Testis (tissue), 3 donors: ENCODE data around the gene MAPK10. TPM values are rescaled to one million over a fixed set of nuclear protein-coding genes. Genes with fewer than 3 reads are reported as not detected.

Experiments used
- DNase-seq: peaks from one replicate; pipeline ENCODE4 v3.0.0-alpha.2; 2019
- H3K27ac ChIP-seq, 2 donors: fragments of 200-600 bp; sonication (generic); one replicate each; pipeline ENCODE4 v1.5.1; 2019
- H3K27me3 ChIP-seq: fragments of 200-600 bp; sonication (generic); one replicate; pipeline ENCODE4 v1.5.1; 2019
- H3K36me3 ChIP-seq: fragments of 200-600 bp; sonication (generic); one replicate; pipeline ENCODE4 v1.5.1; 2017; ENCODE audit warnings: low read depth; ENCODE audit errors: missing control alignments
- H3K4me1 ChIP-seq: fragments of 200-600 bp; sonication (generic); one replicate; pipeline ENCODE4 v1.5.1; 2019
- H3K4me3 ChIP-seq, 2 donors: fragments of 200-600 bp; sonication (generic); one replicate each; pipeline ENCODE4 v1.5.1; 2017 to 2019
- H3K9me3 ChIP-seq: fragments of 200-600 bp; sonication (generic); one replicate; pipeline ENCODE4 v1.5.1; 2017
- CTCF ChIP-seq, 3 experiments: fragments of 450-650 bp in 2 of 3; fragments of 200-600 bp in 1 of 3; sonication (generic) in 1 of 3; IDR thresholded peaks; one replicate each; pipeline ENCODE4 v1.5.1; 2016 to 2019; ENCODE audit warnings: antibody characterized with exemption in 3 of 3, mild to moderate bottlenecking in 2 of 3, moderate library complexity in 1 of 3
- POLR2A ChIP-seq: fragments of 450-650 bp; IDR thresholded peaks from one replicate; pipeline ENCODE4 v1.6.1; 2017; ENCODE audit warnings: antibody characterized with exemption, mild to moderate bottlenecking, moderate library complexity
- WGBS, 2 donors: methylation state at CpG; one replicate each; pipeline ENCODE4 v1.1.5; 2018; 5-methylcytosine and 5-hydroxymethylcytosine counted together
- intact Hi-C: fragments of 100-400 bp; cut with DNase I; formaldehyde crosslinking; loops from one replicate; pipeline ENCODE4 v1.15.1; 2023; ENCODE audit warnings: low total_unique reads
- polyA plus RNA-seq: library from polyadenylated mRNA; stranded (reverse); fragments of 350-450 nt; fragmentation: Illumina TruSeq; extraction: RNeasy Lipid Tissue Mini Kit (QIAGEN cat#74804); gene quantifications from one replicate; pipeline ENCODE4 v1.2.3, GENCODE V29; 2014; ENCODE audit warnings: low read depth, low replicate concordance; ENCODE audit not compliant: insufficient read depth
- total RNA-seq, 2 donors: library from RNA; depleted of rRNA; stranded (reverse); fragments of >200 nt; gene quantifications; one replicate each; pipeline ENCODE4 v1.2.3, GENCODE V29; 2016

Gene MAPK10
- total and polyA plus RNA-seq, 3 donors from 2014 or later = 56.1 to 64.6 (median 61.1) TPM

DNA sequence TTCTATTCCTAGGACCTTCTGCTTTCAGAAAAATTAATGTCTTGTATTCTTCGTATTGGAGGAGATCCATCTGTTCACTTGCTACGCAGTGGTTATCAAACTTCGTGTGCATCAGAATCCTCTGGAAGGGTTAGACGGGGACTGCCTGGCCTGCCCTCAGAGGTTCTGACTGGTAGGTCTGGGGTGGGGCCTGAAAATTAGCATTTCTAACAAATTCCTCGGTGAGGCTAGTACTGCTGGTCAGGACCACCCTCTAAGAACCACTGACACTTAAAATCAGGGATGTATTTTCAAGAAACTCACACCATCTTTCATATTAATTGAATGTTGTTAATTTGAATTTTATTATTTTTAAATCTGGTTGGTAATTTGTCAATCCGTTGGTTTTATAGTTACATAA, 63.0 kb downstream of the MAPK10 start:
- Histone ChIP-seq H3K9me3 (no peaks in the 10 kb centered on the region), H3K27me3 (no peaks in the 10 kb centered on the region), H3K27ac (no peak overlapping the region), H3K4me1 (no peaks in the 10 kb centered on the region), H3K4me3 (no peak overlapping the region), H3K36me3 (no peaks in the 10 kb centered on the region)
- TF ChIP-seq POLR2A (no peak), CTCF (IDR thresholded peaks at IDR 0.05) (no peak)
- 84 to 85% methylated on average over 6 of the region's 6 CpGs for WGBS, 2 donors
- no peak for DNase-seq
- intact Hi-C loops = no loop called here

DNA sequence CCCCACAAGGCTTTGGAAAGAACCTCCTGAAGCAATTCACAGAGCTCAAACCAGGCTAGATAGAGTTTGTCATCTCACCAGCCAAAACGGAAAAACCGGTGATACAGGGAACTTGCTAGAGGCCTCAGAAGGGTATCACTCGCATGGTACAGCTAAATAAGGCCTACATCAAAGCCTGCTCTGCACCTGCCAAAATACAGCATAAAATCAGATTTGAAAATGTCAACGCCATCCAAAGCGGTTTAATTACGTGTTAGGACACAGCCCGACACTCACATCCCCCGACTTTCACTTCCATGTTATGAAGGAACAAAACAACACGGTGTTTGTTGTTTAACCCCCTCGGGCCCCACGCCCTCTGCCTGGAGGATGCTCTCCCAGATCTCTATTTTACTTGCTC, 65.0 kb downstream of the MAPK10 start:
- Histone ChIP-seq H3K4me3 (no peak overlapping the region), H3K27me3 (no peaks in the 10 kb centered on the region), H3K9me3 (no peaks in the 10 kb centered on the region), H3K4me1 (no peaks in the 10 kb centered on the region), H3K36me3 (no peaks in the 10 kb centered on the region), H3K27ac (no peak overlapping the region)
- 90 to 91% methylated on average over 11 of the region's 11 CpGs for WGBS, 2 donors
- TF ChIP-seq CTCF (IDR thresholded peaks at IDR 0.05) (no peak), POLR2A (no peak)
- intact Hi-C loops = no loop called here
- no peak for DNase-seq

DNA sequence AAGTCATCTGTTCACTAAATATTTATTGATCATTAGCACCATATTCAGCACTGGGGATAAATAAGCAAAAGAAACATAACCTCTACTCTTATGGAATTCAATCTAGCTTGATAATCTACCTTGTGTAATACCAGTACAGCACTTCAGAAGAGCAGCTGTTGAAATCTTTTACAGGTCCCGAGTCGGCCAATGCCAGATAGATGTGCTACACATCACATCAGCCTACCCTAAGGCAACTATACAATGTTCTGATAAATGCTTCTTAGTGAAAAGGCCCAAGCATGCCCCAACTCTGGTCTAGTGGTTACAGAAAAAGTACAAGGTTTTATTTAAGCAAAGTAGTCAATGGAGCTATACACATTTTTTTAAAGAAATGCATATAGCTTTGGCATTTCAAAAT, 68.7 kb downstream of the MAPK10 start:
- no peaks in the 10 kb centered on the region for H3K36me3 ChIP-seq
- no peaks in the 10 kb centered on the region for H3K27me3 ChIP-seq
- H3K27ac ChIP-seq = no peak overlapping the region
- H3K9me3 ChIP-seq = no peaks in the 10 kb centered on the region
- intact Hi-C loops = no loop called here
- DNase-seq = no peak
- WGBS, 2 donors = 93 to 97% methylated on average over 2 of the region's 2 CpGs
- no peak overlapping the region for H3K4me3 ChIP-seq
- TF ChIP-seq POLR2A = no peak
- TF ChIP-seq CTCF (IDR thresholded peaks at IDR 0.05) = no peak
- no peaks in the 10 kb centered on the region for H3K4me1 ChIP-seq

DNA sequence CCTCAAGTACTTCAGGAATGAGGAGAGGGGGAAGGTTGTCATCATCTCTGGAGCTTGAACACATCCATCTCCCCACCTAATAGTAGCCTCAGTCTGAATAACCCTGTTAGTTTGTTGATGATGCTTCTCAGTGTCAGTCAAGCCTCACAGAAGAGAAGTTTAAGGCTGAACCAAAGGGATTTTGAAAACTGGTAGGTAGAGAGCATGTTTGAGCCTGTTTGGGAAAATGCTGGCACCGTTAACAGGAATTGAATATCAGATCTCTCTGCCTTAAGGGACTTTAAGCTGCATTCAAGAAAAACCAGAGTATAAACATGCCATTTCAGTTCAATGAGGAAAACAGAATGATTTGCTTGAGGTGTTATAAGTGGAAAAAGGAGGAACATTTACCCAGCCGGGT, 73.1 kb downstream of the MAPK10 start:
- Histone ChIP-seq H3K4me1 (no peaks in the 10 kb centered on the region), H3K9me3 (no peaks in the 10 kb centered on the region), H3K27me3 (no peaks in the 10 kb centered on the region), H3K4me3 (no peak overlapping the region), H3K36me3 (no peaks in the 10 kb centered on the region), H3K27ac (no peak overlapping the region)
- WGBS, 2 donors = 74 to 81% methylated on average over 2 of the region's 2 CpGs
- no peak for TF ChIP-seq POLR2A
- no peak for TF ChIP-seq CTCF (IDR thresholded peaks at IDR 0.05)
- no peak for DNase-seq
- intact Hi-C loops = no loop called here

GRCh38 chr4:86283371-86283770, 76.5 kb downstream of the MAPK10 start:
- no peak for DNase-seq
- WGBS, 2 donors = 48 to 62% methylated on average over 3 of the region's 3 CpGs
- no peaks in the 10 kb centered on the region for H3K4me1 ChIP-seq

More at GRCh38 chr4:86283371-86283770, 76.5 kb downstream of the MAPK10 start:
- Histone ChIP-seq H3K4me3 (no peak overlapping the region), H3K9me3 (no peaks in the 10 kb centered on the region), H3K36me3 (no peaks in the 10 kb centered on the region), H3K27me3 (no peaks in the 10 kb centered on the region), H3K27ac (no peak overlapping the region)
- TF ChIP-seq CTCF (IDR thresholded peaks at IDR 0.05) (no peak), POLR2A (no peak)
- intact Hi-C loops = no loop called here
